Adrenal gland (tissue), 12 donors: ENCODE data around the gene CERT1. TPM values are rescaled to one million over a fixed set of nuclear protein-coding genes. Genes with fewer than 3 reads are reported as not detected.

Experiments
- DNase-seq, 7 donors: peaks; one replicate each; pipeline ENCODE4 v3.0.0-alpha.2; 2019 to 2020
- H3K27ac ChIP-seq, 5 donors: fragments of 200-600 bp; sonication (generic) in 4 of 5; 1 replicate in 3 of 5; 2 replicates in 2 of 5; pipeline versions ENCODE4 v1.5.1 to v1.8.0; 2016 to 2020; ENCODE audit warnings: mild to moderate bottlenecking in 1 of 5
- H3K27me3 ChIP-seq: fragments of 200-600 bp; 2 replicates; pipeline ENCODE4 v1.8.0; 2021
- H3K36me3 ChIP-seq, 2 donors: fragments of 200-600 bp; replicated peaks in 1 of 2; 1 replicate in 1 of 2; 2 replicates in 1 of 2; pipeline versions ENCODE4 v1.5.1 to v1.8.0; 2018 to 2022
- H3K4me1 ChIP-seq, 2 donors: fragments of 200-600 bp; replicated peaks in 1 of 2; 1 replicate in 1 of 2; 2 replicates in 1 of 2; pipeline versions ENCODE4 v1.5.1 to v1.8.0; 2018 to 2021
- H3K4me3 ChIP-seq, 4 donors: fragments of 200-600 bp; sonication (generic) in 3 of 4; one replicate each; pipeline ENCODE4 v1.5.1; 2016 to 2018
- H3K9me3 ChIP-seq, 3 donors: fragments of 200-600 bp; sonication (generic) in 1 of 3; replicated peaks in 1 of 3; 1 replicate in 2 of 3; 2 replicates in 1 of 3; pipeline versions ENCODE4 v1.5.1 to v1.8.0; 2016 to 2021
- POLR2A ChIP-seq, 2 donors: fragments of 450-650 bp; IDR thresholded peaks; one replicate each; pipeline ENCODE4 v1.6.1; 2017; ENCODE audit warnings: antibody characterized with exemption in 2 of 2, mild to moderate bottlenecking in 2 of 2, moderate library complexity in 1 of 2
- WGBS, 4 donors: extraction: QIAGEN DNeasy Blood & Tissue Kit in 2 of 4; methylation state at CpG; one replicate each; pipeline versions ENCODE4 v1.1.5 to v1.1.7; 2013 to 2017; 5-methylcytosine and 5-hydroxymethylcytosine counted together
- intact Hi-C, 2 donors: fragments of 100-400 bp; cut with DNase I; formaldehyde crosslinking; loops; one replicate each; pipeline versions ENCODE4 v1.14.1 to v1.15.0; 2022 to 2023
- polyA plus RNA-seq, 3 donors: library from polyadenylated mRNA; stranded (reverse); fragments of 200-250 nt in 2 of 3; fragments of 350-450 nt in 1 of 3; fragmentation: Illumina TruSeq in 1 of 3; extraction: RNeasy Lipid Tissue Mini Kit (QIAGEN cat#74804) in 1 of 3; gene quantifications; one replicate each; pipeline ENCODE4 v1.2.3, GENCODE V29; 2013 to 2014
- total RNA-seq, 9 donors: library from RNA; depleted of rRNA in 4 of 9; stranded (reverse); fragments of >200 nt in 4 of 9; fragments of 120-200 nt in 1 of 9; fragmentation: NEBNext Ultra II Directional in 1 of 9; extraction: Animal tissue kit (Norgen Biotek cat#: 25700) in 1 of 9; gene quantifications; one replicate each; pipeline versions ENCODE4 v1.1.0 to v1.2.4, GENCODE V29; 2013 to 2023
- TF ChIP-seq, protein P1 (sequence below), 6 experiments: fragments of 450-650 bp in 4 of 6; fragments of 200-600 bp in 2 of 6; sonication (generic) in 1 of 6; IDR thresholded peaks; 1 replicate in 5 of 6; 2 replicates in 1 of 6; pipeline versions ENCODE4 v1.5.1 to v1.8.0; 2016 to 2021; ENCODE audit warnings: antibody characterized with exemption in 6 of 6, mild to moderate bottlenecking in 2 of 6, moderate library complexity in 1 of 6
- donor health status: healthy with polysubstance abuse.
- donor health status: Bipolar disorder and iron deficiency.
- donor health status: DM: yes; HTN: yes; CAD: no.
- donor health status: DM: no; HTN: no; CAD: no.
- donor health status: DM: no; HTN: no; CAD: no.
- donor health status: DM: yes; HTN: yes; CAD: no.

The CERT1 gene
- total and polyA plus RNA-seq, 12 donors: 5.7 to 67.6 (median 50.4) TPM

DNA sequence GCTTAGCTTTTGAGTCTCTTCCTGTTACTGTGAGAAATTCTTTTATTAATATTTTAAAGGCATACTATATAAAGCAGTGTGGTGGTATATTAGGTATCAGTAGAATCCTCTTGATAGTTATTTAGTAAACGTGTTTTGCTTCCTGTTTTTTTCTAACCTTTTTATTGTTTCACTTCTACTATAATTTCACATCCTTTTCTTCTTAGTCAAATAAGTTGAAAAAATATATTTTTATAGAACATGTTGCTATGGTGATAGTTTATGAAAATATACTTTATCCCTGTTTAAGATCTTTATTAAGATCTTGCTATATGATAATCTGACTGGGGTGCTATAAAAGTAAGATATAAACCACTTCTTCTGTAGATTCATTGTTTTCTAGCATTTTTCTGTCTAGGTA, 2.4 kb upstream of the CERT1 start:
- Histone ChIP-seq H3K9me3 (no peaks in the 10 kb centered on the region), H3K4me3 (no peak overlapping the region), H3K4me1 (peaks cover 4 to 40% of the 10 kb centered on the region in 2 donors), H3K27me3 (no peaks in the 10 kb centered on the region), H3K36me3 (no peaks in the 10 kb centered on the region), H3K27ac (no peak overlapping the region)
- 29 to 76% (median 62%) methylated on average over 1 of the region's 1 CpG for WGBS, 4 donors
- DNase-seq: no peak
- intact Hi-C loops: loop anchor here in 1 of 2 donors (10.0 kb wide), 1 partner anchor 279 kb away; the partner anchor contains the start of gene ANKRD31
- TF ChIP-seq, protein P1, sequence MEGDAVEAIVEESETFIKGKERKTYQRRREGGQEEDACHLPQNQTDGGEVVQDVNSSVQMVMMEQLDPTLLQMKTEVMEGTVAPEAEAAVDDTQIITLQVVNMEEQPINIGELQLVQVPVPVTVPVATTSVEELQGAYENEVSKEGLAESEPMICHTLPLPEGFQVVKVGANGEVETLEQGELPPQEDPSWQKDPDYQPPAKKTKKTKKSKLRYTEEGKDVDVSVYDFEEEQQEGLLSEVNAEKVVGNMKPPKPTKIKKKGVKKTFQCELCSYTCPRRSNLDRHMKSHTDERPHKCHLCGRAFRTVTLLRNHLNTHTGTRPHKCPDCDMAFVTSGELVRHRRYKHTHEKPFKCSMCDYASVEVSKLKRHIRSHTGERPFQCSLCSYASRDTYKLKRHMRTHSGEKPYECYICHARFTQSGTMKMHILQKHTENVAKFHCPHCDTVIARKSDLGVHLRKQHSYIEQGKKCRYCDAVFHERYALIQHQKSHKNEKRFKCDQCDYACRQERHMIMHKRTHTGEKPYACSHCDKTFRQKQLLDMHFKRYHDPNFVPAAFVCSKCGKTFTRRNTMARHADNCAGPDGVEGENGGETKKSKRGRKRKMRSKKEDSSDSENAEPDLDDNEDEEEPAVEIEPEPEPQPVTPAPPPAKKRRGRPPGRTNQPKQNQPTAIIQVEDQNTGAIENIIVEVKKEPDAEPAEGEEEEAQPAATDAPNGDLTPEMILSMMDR (IDR thresholded peaks at IDR 0.05): no peak
- TF ChIP-seq POLR2A (IDR thresholded peaks at IDR 0.05): no peak

DNA sequence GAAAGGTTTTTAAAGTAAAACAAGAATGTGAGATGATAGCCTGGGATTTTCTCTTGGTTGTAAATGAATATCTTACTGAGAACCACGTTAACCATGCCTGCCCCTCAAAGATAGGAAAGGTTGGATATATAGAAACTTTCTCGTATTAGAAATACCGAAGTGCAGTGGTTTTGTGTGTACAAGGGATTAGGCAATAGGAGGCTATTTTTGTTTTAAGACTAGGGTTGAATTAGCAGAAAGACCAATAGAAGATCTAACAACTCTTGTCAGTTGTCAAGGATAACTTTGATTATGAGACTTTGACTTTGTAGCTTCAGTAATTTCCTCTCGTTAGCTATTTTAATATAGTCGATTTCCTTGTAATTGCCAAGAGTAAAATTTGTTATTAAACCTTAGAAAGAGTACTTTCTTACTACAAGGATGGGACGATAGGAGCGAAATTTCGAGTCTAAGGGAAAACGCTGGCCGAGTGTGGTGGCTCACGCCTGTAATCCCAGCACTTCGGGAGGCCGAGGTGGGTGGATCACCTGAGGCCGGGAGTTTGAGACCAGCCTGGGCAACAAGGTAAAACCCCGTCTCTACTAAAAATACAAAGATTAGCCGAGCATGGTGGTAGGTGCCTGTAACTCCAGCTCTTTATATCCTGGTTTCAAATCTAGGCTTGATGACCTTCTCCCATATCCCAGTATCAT, 1.1 kb upstream of the CERT1 start:
- intact Hi-C loops: loop anchor here in 1 of 2 donors (10.0 kb wide), 1 partner anchor 278 kb away; the partner anchor contains the start of gene ANKRD31
- WGBS, 4 donors: 74 to 78% (median 76%) methylated on average over 16 of the region's 16 CpGs
- Histone ChIP-seq H3K4me3 (peak overlapping the region in 3 of 4 donors; percentile 68 to 87 (median 81)), H3K27me3 (no peaks in the 10 kb centered on the region), H3K27ac (peak overlapping the region; percentile 60 to 95 (median 85)), H3K9me3 (no peaks in the 10 kb centered on the region), H3K4me1 (peaks cover 4 to 44% of the 10 kb centered on the region in 2 donors), H3K36me3 (no peaks in the 10 kb centered on the region)
- TF ChIP-seq, protein P1 (IDR thresholded peaks at IDR 0.05): no peak
- TF ChIP-seq POLR2A (IDR thresholded peaks at IDR 0.05): no peak
- no peak for DNase-seq

DNA sequence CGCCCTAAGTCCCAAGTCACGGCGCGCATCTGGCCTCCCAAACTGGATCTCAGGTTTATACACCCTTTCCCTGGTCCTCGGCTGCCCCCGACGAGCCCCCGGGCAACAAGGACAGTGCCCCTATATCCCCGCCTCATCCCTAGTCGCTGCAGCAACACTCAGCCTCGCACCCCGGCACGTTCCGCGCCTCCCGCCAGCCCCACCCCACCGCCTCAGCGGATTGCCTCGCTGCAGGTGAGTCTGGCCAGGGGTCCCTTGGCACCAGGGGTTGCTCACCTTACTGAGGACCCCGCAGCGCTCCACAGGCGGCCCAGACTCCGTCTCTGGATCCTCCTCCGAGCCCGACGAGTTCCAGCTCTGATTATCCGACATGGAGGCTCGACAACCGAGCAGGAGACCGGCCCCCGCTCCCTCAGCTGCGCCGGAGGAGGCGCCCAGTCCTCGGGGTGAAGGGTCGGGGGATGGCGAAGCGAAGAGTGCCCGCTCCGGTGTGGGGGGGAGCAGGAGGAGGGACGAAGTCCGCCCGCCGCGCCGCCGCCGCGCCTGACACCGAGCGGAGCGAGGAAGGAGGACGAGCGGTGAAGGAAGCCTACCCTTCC, 494 bp downstream of the CERT1 start:
- H3K4me1 ChIP-seq: peaks cover 4 to 47% of the 10 kb centered on the region in 2 donors
- intact Hi-C loops: loop anchor here in 1 of 2 donors (10.0 kb wide), 1 partner anchor 276 kb away; the partner anchor contains the start of gene ANKRD31
- H3K4me3 ChIP-seq: peak overlapping the region; percentile 79 to 87 (median 80)
- no peaks in the 10 kb centered on the region for H3K36me3 ChIP-seq
- 0 to 2% (median 0%) methylated on average over 16 to 54 of the region's 54 CpGs for WGBS, 4 donors
- TF ChIP-seq, protein P1 (IDR thresholded peaks at IDR 0.05): no peak
- TF ChIP-seq POLR2A (IDR thresholded peaks at IDR 0.05): no peak
- H3K9me3 ChIP-seq: no peaks in the 10 kb centered on the region
- peak; percentile 42 to 64 (median 60) for DNase-seq
- H3K27me3 ChIP-seq: no peaks in the 10 kb centered on the region
- peak overlapping the region; percentile 4 to 95 (median 92) for H3K27ac ChIP-seq

DNA sequence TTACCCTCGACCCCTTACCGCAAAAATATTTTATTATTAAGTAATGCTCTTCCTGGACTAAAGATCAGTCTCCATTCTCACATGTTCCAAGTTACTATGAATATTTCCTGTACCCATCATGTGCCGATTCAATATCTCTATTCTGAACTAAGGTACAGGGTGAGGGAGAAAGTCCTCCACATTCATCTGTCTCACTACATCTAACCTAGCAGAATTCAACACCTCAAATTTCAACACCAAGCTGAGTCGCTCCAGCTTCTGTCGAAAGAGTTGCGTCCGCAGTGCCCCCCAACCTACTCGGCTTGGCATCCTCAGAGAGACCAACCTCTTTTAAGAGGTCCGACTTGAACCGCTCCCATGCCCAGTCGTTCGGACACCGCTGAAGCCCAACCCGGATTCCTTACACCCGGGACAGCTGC, 1.0 kb downstream of the CERT1 start:
- no peaks in the 10 kb centered on the region for H3K9me3 ChIP-seq
- 0 to 1% (median 0%) methylated on average over 12 to 15 of the region's 15 CpGs for WGBS, 4 donors
- H3K27me3 ChIP-seq: no peaks in the 10 kb centered on the region
- TF ChIP-seq, protein P1 (IDR thresholded peaks at IDR 0.05): no peak
- TF ChIP-seq POLR2A (IDR thresholded peaks at IDR 0.05): peak in 1 of 2 donors; percentile 4
- H3K36me3 ChIP-seq: no peaks in the 10 kb centered on the region
- intact Hi-C loops: loop anchor here in 1 of 2 donors (10.0 kb wide), 1 partner anchor 276 kb away; the partner anchor contains the start of gene ANKRD31
- peak in 3 of 7 donors; percentile 65 to 77 (median 73) for DNase-seq
- peaks cover 4 to 52% of the 10 kb centered on the region in 2 donors for H3K4me1 ChIP-seq
- peak overlapping the region; percentile 4 to 95 (median 92) for H3K27ac ChIP-seq
- peak overlapping the region; percentile 79 to 87 (median 80) for H3K4me3 ChIP-seq
